Right lobe of liver (tissue), 4 donors: ENCODE measurements around the gene CSNK2A3.

ENCODE experiments used
- POLR2A ChIP-seq: fragments of 450-650 bp; IDR thresholded peaks from one replicate; pipeline ENCODE4 v1.6.1; 2017; ENCODE audit warnings: antibody characterized with exemption, mild to moderate bottlenecking
- TF ChIP-seq, protein P1 (sequence below), 4 donors: fragments of 200-600 bp in 3 of 4; fragments of 450-650 bp in 1 of 4; IDR thresholded peaks; one replicate each; pipeline versions ENCODE4 v1.5.1 to v1.8.0; 2016 to 2022; ENCODE audit warnings: antibody characterized with exemption in 4 of 4, mild to moderate bottlenecking in 2 of 4
- donor health status: DM: no; HTN: no; CAD: no.
- donor health status: DM: no; HTN: no; CAD: no.
- donor health status: DM: no; HTN: yes; CAD: no.

DNA sequence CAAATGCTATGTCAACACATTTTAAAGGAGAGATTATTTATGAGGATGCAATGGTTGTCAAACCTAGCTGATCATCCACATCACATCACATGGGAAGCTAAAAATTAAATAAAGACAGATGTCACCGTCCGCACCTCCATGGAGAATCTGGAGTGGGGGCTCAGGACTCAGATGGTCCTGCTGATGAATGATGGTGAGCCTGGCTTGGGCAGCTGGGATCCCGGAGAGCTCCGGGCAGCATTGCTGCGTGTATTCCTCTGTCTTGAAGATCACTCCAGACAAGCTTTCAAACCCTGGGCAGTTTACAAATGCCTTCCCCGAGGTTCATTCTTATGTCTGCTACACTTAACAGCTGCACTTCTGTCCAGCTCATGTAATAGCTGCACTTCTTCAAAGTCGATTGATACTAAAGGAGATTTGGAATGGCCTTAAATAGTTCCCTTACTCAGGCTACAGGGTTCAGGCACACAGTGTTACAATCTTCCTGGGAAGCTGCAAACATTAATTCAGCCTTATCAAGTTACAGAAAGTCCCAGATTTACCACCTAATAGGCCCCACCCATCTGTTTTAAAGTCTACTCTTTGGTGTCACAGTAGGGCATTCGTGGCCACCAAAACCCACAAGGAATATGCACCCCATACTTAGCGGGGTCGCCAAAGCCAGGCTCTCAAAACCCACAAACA lies 34.7 kb upstream of the CSNK2A3 start:
- TF ChIP-seq, protein P1, sequence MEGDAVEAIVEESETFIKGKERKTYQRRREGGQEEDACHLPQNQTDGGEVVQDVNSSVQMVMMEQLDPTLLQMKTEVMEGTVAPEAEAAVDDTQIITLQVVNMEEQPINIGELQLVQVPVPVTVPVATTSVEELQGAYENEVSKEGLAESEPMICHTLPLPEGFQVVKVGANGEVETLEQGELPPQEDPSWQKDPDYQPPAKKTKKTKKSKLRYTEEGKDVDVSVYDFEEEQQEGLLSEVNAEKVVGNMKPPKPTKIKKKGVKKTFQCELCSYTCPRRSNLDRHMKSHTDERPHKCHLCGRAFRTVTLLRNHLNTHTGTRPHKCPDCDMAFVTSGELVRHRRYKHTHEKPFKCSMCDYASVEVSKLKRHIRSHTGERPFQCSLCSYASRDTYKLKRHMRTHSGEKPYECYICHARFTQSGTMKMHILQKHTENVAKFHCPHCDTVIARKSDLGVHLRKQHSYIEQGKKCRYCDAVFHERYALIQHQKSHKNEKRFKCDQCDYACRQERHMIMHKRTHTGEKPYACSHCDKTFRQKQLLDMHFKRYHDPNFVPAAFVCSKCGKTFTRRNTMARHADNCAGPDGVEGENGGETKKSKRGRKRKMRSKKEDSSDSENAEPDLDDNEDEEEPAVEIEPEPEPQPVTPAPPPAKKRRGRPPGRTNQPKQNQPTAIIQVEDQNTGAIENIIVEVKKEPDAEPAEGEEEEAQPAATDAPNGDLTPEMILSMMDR (IDR thresholded peaks at IDR 0.05) = no peak
- TF ChIP-seq POLR2A = no peak
